Spinal cord (tissue), 10 donors: Measurements from ENCODE around the gene CTSL. TPM values are rescaled to one million over a fixed set of nuclear protein-coding genes. Genes with fewer than 3 reads are reported as not detected.
A peak's percentile ranks its signal among the peaks of the same experiment; 100 is the strongest.

Experiments used
- DNase-seq, 6 donors: peaks; one replicate each; pipeline versions ENCODE4 v3.0.0 to v3.0.0-alpha.2; 2013 to 2015; ENCODE audit warnings: low spot score in 6 of 6, low read depth in 4 of 6
- H3K27ac ChIP-seq: one replicate; pipeline ENCODE4 v1.5.1; 2013; ENCODE audit warnings: low read depth, low read length, control low read depth
- H3K27me3 ChIP-seq: one replicate; pipeline ENCODE4 v1.6.1; 2013; ENCODE audit warnings: low read length; ENCODE audit not compliant: control insufficient read depth, insufficient read depth
- H3K36me3 ChIP-seq: one replicate; pipeline ENCODE4 v1.6.1; 2013; ENCODE audit warnings: low read length; ENCODE audit not compliant: control insufficient read depth, insufficient read depth
- H3K4me1 ChIP-seq: one replicate; pipeline ENCODE4 v1.6.1; 2013; ENCODE audit warnings: low read length; ENCODE audit not compliant: control insufficient read depth, insufficient read depth
- H3K4me3 ChIP-seq: one replicate; pipeline ENCODE4 v1.5.1; 2013; ENCODE audit warnings: low read depth, low read length, control low read depth
- H3K9me3 ChIP-seq: one replicate; pipeline ENCODE4 v1.6.1; 2013; ENCODE audit warnings: low read length; ENCODE audit not compliant: control insufficient read depth, insufficient read depth
- WGBS: methylation state at CpG from one replicate; pipeline ENCODE4 v1.1.5; 2013; ENCODE audit warnings: missing lambda C conversion rate; ENCODE audit not compliant: insufficient coverage; 5-methylcytosine and 5-hydroxymethylcytosine counted together
- polyA plus RNA-seq, 2 donors: library from polyadenylated mRNA; unstranded; fragments of 120-200 nt; gene quantifications; one replicate each; pipeline ENCODE4 v1.2.1, GENCODE V29; 2013; ENCODE audit not compliant: insufficient read length in 2 of 2
- total RNA-seq, 2 donors: library from RNA; depleted of rRNA in 1 of 2; stranded (reverse); fragments of 120-200 nt in 1 of 2; fragments of >200 nt in 1 of 2; gene quantifications; one replicate each; pipeline versions ENCODE4 v1.2.3 to v1.2.4, GENCODE V29; 2013 to 2014
- donor health status: healthy.

Gene CTSL
- total and polyA plus RNA-seq, 4 donors: 66.5 to 467 (median 107) TPM

- H3K36me3 ChIP-seq: peaks cover 54% of the 10 kb centered on the region
- WGBS: 92% methylated on average over 7 of the region's 14 CpGs
Measured at GRCh38 chr9:87698069-87698809, 27.7 kb upstream of the CTSL start.

GRCh38 chr9:87699835-87700234, 26.1 kb upstream of the CTSL start:
- Histone ChIP-seq H3K4me3 (no peak overlapping the region), H3K27ac (no peak overlapping the region), H3K4me1 (no peaks in the 10 kb centered on the region), H3K36me3 (peaks cover 43% of the 10 kb centered on the region), H3K9me3 (no peaks in the 10 kb centered on the region), H3K27me3 (no peaks in the 10 kb centered on the region)
- 93% methylated on average over 4 of the region's 4 CpGs for WGBS
- no peak for DNase-seq

More at GRCh38 chr9:87698069-87698809, 27.7 kb upstream of the CTSL start:
- no peaks in the 10 kb centered on the region for H3K9me3 ChIP-seq
- no peak overlapping the region for H3K27ac ChIP-seq
- H3K4me3 ChIP-seq: no peak overlapping the region
- no peaks in the 10 kb centered on the region for H3K27me3 ChIP-seq
- H3K4me1 ChIP-seq: no peaks in the 10 kb centered on the region
- no peak for DNase-seq

GRCh38 chr9:87701491-87701890, 24.4 kb upstream of the CTSL start:
- Histone ChIP-seq H3K9me3 (no peaks in the 10 kb centered on the region), H3K27ac (no peak overlapping the region), H3K27me3 (no peaks in the 10 kb centered on the region), H3K4me3 (no peak overlapping the region), H3K4me1 (no peaks in the 10 kb centered on the region), H3K36me3 (peaks cover 43% of the 10 kb centered on the region)
- 86% methylated on average over 5 of the region's 9 CpGs for WGBS
- DNase-seq: no peak

GRCh38 chr9:87701931-87702421, 23.9 kb upstream of the CTSL start:
- H3K9me3 ChIP-seq: no peaks in the 10 kb centered on the region
- peaks cover 44% of the 10 kb centered on the region for H3K36me3 ChIP-seq
- no peaks in the 10 kb centered on the region for H3K4me1 ChIP-seq
- no peak for DNase-seq
- H3K27me3 ChIP-seq: no peaks in the 10 kb centered on the region
- 60% methylated on average over 1 of the region's 6 CpGs for WGBS
- H3K27ac ChIP-seq: no peak overlapping the region
- H3K4me3 ChIP-seq: no peak overlapping the region

DNA sequence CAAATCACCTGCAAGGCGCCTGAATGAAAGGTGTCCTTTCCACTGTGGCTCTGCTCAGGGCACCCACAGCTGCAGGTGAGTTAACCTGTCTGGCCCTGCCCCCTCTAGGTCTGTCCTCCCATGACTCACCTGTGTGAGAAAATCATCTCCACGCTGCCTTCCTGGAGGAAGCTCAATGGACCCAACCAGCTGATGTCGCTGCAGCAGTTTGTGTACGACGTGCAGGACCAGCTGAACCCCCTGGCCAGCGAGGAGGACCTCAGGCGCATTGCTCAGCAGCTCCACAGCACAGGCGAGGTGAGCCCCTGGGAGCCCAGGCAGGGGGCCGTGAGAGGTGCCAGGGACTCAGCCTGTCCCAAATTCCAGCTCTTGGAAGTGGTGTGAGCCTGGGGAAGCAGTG, 23.0 kb upstream of the CTSL start:
- WGBS: 93% methylated on average over 9 of the region's 9 CpGs
- no peaks in the 10 kb centered on the region for H3K4me1 ChIP-seq
- H3K27me3 ChIP-seq: no peaks in the 10 kb centered on the region
- H3K36me3 ChIP-seq: peaks cover 40% of the 10 kb centered on the region
- no peak overlapping the region for H3K4me3 ChIP-seq
- no peak for DNase-seq
- no peaks in the 10 kb centered on the region for H3K9me3 ChIP-seq
- no peak overlapping the region for H3K27ac ChIP-seq

DNA sequence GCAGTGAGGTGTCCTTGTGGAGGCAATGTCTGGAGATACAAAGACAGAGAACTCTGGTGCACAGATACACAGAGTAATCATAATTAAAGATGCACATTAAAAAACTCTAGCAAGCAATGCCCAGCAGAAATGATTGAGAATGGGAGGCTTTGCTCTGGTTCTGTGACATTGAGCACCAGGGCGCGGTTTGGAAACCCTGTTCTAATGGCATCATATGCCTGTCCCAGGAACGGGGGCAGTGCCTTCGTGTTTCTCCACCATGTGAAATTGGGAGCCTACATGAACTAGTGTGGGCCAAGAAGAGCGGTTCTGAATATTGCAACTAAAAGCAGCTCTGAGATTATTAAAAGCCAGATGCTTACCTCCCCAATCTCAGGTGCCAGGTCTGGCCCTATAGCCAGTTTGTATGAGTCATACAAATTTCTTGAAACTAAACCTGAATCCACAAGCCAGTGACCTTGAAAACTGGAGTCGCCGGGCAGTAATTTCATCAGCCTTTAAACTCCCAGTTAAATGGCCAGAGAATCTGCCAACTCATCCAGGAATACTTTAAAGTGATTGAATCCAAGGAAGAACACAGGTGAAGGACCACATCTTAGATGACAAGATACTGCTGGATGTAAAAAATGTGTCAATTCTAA, 22.2 kb upstream of the CTSL start:
- Histone ChIP-seq H3K27me3 (no peaks in the 10 kb centered on the region), H3K36me3 (peaks cover 35% of the 10 kb centered on the region), H3K9me3 (no peaks in the 10 kb centered on the region), H3K4me1 (no peaks in the 10 kb centered on the region), H3K4me3 (no peak overlapping the region), H3K27ac (no peak overlapping the region)
- WGBS: 88% methylated on average over 5 of the region's 7 CpGs
- no peak for DNase-seq

DNA sequence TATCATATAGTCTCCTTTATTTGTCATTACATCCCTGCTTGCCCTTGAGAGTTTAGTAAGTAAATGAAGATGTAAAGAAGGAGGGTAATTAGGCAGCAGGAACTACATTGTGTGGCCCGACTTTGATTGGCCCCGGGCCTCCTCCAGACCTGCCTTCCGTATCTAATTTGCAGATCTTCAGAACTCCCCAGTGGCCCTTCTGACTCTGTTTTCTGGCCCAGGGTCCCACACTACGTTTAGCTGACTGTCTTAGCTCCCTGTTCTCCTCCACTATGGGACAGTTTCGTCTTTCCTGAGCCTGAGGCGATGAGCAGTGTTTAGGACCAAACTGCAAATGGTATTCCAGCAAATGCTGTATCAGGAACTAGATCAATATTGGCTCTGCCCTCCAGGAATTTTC, 21.6 kb upstream of the CTSL start:
- H3K27me3 ChIP-seq: no peaks in the 10 kb centered on the region
- no peak overlapping the region for H3K4me3 ChIP-seq
- DNase-seq: no peak
- peaks cover 36% of the 10 kb centered on the region for H3K36me3 ChIP-seq
- WGBS: 84% methylated on average over 6 of the region's 6 CpGs
- no peak overlapping the region for H3K27ac ChIP-seq
- H3K4me1 ChIP-seq: no peaks in the 10 kb centered on the region
- H3K9me3 ChIP-seq: no peaks in the 10 kb centered on the region

DNA sequence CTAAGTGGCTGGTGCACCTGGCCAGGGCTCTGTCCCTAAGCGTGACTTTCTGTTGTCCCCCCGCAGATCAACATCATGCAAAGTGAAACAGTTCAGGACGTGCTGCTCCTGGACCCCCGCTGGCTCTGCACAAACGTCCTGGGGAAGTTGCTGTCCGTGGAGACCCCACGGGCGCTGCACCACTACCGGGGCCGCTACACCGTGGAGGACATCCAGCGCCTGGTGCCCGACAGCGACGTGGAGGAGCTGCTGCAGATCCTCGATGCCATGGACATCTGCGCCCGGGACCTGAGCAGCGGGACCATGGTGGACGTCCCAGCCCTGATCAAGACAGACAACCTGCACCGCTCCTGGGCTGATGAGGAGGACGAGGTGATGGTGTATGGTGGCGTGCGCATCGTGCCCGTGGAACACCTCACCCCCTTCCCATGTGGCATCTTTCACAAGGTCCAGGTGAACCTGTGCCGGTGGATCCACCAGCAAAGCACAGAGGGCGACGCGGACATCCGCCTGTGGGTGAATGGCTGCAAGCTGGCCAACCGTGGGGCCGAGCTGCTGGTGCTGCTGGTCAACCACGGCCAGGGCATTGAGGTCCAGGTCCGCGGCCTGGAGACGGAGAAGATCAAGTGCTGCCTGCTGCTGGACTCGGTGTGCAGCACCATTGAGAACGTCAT, 19.7 kb upstream of the CTSL start:
- Histone ChIP-seq H3K27me3 (no peaks in the 10 kb centered on the region), H3K4me1 (no peaks in the 10 kb centered on the region), H3K9me3 (no peaks in the 10 kb centered on the region), H3K36me3 (peaks cover 33% of the 10 kb centered on the region), H3K27ac (no peak overlapping the region), H3K4me3 (no peak overlapping the region)
- 97% methylated on average over 39 of the region's 39 CpGs for WGBS
- no peak for DNase-seq

DNA sequence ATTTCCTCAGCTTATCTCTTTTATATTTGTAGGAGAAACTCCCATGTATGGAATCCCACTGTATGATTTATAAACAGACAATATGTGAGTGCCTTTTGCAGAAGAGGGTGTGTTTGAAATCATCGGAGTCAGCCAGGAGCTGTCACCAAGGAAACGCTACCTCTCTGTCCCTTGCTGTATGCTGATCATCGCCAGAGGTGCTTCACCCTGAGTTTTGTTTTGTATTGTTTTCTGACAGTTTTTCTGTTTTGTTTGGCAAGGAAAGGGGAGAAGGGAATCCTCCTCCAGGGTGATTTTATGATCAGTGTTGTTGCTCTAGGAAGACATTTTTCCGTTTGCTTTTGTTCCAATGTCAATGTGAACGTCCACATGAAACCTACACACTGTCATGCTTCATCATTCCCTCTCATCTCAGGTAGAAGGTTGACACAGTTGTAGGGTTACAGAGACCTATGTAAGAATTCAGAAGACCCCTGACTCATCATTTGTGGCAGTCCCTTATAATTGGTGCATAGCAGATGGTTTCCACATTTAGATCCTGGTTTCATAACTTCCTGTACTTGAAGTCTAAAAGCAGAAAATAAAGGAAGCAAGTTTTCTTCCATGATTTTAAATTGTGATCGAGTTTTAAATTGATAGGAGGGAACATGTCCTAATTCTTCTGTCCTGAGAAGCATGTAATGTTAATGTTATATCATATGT, 18.0 kb upstream of the CTSL start:
- no peaks in the 10 kb centered on the region for H3K27me3 ChIP-seq
- peaks cover 29% of the 10 kb centered on the region for H3K36me3 ChIP-seq
- WGBS: 55% methylated on average over 2 of the region's 6 CpGs
- no peaks in the 10 kb centered on the region for H3K9me3 ChIP-seq
- peak in 1 of 6 donors; percentile 40 for DNase-seq
- H3K27ac ChIP-seq: no peak overlapping the region
- H3K4me1 ChIP-seq: peaks cover 6% of the 10 kb centered on the region
- H3K4me3 ChIP-seq: no peak overlapping the region
